Activated CD4-positive, alpha-beta T cell treated with anti-CD3 and anti-CD28 coated beads, Interleukin-2, amount 50 U/mL, for 1 hour (primary cell): Measurements from ENCODE around the gene PRSS56.
"Not testable (repeated sequence)": the region's sequence is repeated elsewhere in the genome, so short reads cannot be mapped to it uniquely, and the experiment has no call there.

Experiments used
- DNase-seq: peaks from one replicate; pipeline ENCODE4 v3.0.0-alpha.2; 2020

Gene PRSS56

DNA sequence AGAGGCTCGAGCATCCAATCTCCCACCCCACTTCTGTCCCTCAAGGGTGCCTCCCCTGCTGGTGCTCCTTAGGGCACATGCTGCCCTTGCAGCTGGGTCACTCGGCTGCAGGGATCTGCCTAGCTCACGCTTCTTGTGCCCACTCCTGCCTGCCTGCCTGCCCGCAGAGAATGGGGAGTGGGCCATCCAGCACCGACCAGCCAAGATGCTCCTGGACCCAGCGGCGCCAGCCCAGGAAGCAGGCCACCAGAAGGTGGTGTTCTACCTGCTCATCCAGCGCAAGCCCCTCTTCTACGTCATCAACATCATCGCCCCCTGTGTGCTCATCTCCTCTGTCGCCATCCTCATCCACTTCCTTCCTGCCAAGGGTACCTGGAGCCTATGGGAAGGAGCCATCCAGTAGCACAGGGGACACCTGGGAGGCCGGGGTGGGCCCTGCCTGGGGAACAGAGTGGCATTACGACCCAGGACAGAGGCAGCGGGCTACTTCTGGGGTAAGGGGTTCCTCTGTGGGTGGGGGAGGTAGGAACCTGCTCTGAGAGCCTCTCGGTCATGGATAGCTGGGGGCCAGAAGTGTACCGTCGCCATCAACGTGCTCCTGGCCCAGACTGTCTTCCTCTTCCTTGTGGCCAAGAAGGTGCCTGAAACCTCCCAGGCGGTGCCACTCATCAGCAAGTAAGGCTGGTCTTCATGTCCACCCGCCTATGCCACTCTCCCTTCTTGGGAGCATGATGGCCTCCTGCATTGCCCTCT is 22.7 kb downstream of the PRSS56 start:
- no peak for DNase-seq

DNA sequence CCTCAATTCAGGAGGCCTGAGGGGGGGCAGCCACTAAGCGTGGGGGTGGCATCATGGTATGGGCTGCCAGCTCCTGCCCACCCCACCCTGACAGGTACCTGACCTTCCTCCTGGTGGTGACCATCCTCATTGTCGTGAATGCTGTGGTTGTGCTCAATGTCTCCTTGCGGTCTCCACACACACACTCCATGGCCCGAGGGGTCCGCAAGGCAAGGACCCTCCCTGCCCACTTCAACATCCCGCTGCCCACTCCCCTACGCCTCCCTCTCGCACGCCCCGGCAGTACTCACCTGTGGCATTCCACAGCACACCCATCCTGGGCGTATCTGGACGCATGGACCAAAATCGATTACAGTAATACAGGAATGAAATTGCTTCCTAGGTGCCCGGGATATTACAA is 23.3 kb downstream of the PRSS56 start:
- DNase-seq: no peak

DNA sequence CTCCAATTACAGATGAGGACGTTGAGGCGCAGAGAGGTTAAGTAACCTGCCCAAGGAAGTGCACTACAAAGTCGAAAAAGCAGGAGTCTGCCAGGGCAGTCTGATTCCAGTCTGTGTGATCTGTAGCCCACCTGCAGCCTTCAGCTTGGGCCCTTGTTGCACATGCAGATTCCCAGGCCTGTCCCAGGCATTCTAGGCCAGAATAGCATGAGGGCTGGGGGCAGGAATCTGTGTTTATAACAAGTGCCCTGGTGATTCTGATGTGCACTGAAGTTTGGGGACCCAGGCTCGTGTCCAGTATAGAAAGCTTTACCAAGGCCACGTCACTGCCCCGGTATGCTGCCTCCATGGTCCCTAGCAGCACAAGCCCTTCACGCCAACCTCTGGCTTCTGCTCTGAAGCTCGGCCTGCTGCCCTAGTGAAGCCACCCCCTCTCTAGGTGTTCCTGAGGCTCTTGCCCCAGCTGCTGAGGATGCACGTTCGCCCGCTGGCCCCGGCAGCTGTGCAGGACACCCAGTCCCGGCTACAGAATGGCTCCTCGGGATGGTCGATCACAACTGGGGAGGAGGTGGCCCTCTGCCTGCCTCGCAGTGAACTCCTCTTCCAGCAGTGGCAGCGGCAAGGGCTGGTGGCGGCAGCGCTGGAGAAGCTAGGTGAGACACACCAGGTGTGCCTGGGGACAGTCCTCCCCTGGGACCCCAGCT is 23.9 kb downstream of the PRSS56 start:
- DNase-seq: no peak

DNA sequence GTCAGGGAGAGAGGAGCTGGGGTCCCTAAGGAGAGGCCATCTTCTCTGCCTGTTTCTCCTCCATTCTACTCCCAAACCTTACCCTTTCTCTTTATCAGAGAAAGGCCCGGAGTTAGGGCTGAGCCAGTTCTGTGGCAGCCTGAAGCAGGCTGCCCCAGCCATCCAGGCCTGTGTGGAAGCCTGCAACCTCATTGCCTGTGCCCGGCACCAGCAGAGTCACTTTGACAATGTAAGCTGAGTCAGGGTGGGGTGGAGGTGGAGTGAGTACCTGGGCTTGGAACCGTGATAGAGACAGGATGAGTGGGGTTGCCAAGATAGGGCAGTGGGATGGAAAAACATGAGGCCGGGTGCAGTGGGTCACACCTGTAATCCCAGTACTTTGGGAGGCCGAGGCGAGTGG is 24.5 kb downstream of the PRSS56 start:
- no peak for DNase-seq

DNA sequence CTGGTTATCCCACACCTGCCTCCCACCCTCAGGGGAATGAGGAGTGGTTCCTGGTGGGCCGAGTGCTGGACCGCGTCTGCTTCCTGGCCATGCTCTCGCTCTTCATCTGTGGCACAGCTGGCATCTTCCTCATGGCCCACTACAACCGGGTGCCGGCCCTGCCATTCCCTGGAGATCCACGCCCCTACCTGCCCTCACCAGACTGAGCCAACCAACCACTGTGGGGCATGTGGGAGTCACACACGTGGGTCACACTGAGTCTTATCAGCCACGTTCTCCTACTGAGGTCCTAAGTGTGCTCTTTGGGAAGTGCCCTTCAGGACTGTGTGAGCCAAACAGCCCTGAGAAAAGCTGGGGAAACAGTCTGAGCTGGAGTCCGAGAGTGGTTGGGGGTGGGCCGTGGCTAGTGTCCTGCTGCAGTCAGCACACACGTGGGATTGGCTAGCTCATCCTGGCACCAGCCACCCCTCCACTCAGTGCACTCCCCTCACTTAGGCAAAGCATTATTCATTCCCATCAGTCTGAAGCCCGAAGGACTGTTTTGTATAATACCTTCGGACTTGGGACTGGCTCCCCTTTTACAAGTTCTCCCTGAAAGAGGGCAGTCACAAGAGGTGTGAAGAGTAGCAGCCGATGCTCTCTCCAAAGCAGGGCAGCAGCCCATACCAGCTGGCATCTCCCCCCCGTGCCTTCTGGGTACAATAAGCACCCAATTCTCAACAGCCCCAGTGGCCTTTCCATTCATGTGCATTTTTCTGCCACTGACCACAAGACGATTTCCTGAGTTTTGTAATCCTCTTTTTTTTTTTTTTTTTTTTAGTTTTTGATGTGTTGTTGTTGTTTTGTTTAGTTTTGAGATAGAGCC is 25.6 kb downstream of the PRSS56 start:
- no peak for DNase-seq

DNA sequence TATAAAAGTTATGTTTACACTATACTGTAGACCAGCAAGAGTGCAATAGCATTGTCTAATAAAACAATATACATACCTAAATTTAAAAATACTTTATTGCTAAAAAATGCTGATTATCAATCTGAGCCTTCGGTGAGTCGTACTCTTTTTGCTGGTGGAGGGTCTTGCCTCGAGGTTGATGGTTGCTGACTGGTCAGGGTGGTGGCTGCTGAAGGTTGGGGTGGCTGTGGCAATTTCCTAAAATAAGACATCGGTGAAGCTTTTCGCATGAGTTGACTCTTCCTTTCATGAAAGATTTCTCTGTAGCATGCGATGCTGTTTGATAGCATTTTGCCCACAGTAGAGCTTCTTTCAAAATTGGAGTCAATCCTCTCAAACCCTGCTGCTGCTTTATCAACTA is 27.8 kb downstream of the PRSS56 start:
- no peak for DNase-seq

DNA sequence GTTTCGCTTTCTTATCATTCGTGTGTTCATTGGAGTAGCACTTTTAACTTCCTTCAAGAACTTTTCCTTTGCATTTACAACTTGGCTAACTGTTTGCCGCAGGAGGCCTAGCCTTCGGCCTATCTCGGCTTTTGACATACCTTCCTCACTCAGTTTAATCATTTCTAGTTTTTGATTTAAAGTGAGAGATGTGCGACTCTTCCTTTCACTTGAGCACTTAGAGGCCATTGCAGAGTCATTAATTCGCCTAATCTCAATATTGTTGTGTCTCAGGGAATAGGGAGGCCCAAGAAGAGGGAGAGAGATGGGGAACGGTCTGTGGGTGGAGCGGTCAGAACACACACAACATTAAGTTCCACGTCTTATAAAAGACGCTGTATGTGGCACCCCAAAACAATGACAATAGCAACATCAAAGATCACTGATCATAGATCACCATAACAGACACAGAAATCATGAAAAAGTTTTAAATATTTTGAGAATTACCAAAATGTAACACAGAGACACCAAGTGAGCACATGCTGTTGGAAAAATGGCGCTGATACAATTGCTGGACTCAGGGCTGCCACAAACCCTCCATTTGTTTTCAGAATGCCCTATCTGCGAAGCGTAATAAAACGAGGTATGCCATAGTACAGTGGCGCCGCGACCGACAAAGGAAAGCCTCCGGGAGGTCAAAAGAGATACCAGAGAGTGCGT is 29.6 kb downstream of the PRSS56 start:
- DNase-seq: no peak

DNA sequence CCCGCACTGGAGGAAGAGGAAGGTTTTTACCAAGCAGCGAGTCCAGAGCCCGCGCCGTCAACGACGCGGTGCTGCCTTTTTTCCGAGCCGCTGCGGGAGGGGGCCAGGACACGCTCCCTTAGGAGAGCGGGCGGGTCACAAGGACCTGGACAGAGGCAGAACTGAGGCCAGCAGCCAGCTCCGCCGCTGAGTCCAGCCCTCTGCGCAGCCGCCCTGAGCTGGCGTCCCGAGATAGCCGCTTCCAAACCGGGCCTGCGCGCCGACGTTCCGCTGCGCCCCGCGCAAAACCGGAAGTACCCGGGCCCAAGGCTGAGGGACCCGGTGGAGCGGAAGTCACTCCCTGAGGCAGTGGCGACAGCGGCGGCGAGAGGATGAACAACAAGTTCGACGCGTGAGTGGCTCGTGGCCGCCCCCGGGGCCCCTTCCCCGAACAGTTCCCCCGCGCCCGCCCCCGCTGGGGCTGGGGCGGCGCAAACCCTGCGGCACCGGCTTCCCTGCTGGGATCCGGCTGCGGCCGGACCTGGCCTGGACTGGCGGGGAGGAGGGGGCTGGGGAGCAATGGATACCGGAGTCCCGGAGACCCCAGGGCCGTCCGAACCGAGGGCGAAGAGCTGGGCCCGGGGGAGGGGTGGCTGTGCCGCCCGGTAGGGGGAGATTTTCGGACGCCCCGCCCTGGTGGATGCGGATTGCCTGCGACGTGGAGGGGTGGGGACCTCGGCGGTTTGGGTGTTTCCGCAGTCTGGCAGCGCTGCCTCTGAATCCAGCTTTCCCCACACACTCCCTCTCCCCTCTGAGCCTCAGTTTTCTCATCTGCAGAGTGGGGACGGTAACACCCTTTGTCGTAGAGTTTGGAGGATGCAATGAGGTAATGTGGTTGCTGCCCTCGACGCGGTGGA is 30.4 kb downstream of the PRSS56 start, which contains the start of the genes EIF4E2 and TIGD1:
Gene EIF4E2 (plus strand): TSS at position 336 of the 896 bp plus-strand sequence. CDS start 36 bp downstream, at position 372.
Gene TIGD1 (minus strand): TSS at position 204 of the 896 bp plus-strand sequence. CDS start 675 bp downstream, outside the sequence.
- peak; percentile 86 for DNase-seq

DNA sequence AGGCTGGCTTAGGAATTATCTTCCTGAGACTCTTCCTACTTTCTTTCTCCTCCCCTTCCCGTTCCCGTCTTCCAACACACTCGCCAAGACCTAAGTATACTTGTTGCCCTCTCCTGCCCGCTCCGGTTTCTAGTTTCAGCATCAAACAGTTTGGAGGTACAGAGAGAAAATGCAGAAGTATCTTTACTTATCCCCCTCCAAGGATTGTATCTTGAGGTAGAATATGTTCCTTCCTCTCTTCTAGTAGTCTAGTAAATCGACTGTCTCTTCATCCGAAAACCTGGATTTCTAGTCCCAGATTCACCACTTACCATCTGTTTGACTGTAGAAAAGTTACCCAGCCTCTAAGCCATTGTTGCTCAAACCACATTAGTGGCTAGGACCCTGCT is 31.1 kb downstream of the PRSS56 start:
- DNase-seq: no peak

DNA sequence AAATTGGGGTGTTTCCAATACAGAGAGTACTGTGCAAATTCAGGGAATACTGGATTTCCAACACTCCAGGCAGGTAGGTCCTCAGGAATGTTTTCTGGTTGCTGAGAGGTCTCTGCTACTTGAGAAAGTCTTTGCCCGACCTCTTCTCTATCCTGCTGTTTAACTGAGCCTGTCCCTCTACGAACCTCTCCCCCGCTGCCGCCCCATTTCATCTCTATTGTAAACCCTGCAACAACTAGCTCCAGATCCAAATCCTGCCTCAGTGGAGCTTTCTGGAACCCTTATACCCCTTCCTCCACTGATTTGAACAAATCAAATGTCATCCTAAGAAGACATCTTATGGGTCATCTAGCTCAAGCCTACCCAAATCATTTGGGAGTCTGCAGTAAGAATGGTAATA is 31.6 kb downstream of the PRSS56 start:
- DNase-seq: no peak

DNA sequence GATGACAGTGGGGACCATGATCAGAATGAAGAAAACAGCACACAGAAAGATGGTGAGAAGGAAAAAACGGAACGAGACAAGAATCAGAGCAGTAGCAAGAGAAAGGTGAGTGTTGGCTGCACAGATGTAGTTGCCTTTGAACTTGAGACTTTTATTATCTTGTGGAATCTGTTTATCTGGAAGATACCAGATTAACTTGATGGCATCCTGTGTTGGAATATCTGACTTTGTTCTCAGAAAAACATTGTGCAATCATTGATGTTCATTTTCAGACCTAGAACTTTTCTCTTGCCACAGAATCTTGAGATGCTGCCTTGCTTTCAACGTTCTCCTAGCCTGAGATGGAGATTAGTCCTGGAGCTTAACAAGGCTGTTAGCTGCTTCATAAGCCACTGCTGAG is 36.2 kb downstream of the PRSS56 start:
- DNase-seq: no peak

DNA sequence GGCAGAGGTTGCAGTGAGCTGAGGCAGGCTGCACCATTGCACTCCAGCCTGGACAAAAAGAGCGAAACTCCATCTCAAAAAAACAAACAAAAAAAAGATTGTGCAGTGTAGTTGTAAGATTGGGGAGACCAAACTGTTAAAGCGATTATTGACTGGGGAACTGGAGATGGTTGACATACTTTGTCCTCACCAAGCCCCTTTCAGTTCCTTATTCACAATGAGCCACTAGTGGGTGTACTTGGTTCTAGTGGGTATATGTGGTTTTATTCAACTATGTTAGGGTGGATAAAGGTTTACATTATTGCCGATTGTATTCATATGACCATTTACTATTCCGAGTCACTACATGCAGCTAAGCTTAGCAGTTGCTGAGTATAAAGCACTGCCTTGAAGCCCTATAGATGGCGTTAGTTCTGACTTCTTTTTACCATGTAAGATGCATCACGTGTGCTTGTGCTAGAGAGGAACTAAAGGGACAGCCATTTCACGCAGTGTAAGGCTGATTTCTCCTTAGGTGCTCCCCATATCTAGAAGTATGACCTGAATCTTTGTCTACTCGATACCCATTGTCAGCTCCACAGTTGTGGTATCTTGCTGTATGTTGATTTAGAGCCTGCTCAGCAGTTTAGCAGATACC is 42.4 kb downstream of the PRSS56 start:
- no peak for DNase-seq

DNA sequence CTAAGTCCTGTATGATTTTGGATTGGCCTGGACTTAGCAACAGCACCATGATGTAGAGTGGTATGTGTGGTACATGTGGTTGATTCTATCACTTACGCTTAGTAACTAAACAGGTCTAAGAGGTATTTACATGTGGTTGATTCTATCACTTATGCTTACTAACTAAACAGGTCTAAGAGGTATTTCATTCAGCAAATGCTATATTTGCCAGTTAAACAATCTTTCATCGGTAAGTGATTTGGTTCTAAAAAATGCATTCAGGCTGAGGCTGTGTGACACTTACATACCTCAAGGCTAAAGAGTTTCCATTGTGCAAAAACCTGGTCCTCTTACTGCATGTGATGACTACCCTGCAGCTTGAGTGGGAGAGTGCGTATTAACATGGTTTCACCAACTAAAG is 43.4 kb downstream of the PRSS56 start:
- no peak for DNase-seq

DNA sequence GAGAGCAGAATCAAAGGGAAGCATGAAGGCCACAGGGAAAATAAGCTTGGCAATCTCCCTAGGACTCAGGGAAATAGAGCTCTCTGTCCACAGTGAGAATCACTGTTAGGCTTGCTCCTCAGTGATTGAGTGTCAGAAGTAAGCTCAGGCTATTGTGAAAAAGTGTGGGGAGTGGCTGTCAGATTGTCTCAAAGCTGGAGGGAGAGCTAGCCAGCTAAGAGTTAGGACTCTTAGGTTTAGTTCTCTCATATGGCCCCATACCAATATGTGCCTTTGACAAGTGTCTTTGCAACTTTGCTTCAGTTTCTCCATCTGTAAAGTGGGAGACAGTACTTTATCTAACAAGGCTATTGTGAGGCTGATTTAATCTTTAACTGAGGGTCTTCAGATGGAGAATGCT is 47.5 kb downstream of the PRSS56 start:
- no peak for DNase-seq

DNA sequence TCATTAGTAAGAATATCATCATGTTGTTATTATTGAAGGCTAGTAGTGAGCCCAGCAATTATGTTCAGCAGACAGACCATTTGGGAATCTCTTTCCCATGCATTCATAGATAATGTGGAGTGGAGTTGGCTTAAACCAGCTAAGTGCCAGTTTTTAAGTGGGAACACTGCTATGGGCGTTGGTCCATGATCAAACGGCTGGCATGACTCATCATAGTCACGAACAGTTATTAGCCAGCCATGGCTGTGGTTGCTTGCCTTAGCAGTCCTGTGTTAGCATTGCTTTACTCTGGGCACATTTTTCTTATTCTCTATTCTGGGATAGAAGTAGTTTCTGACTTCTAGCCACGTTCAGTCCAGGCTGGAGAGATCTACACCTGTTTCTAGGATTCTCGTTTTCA is 48.0 kb downstream of the PRSS56 start:
- no peak for DNase-seq

DNA sequence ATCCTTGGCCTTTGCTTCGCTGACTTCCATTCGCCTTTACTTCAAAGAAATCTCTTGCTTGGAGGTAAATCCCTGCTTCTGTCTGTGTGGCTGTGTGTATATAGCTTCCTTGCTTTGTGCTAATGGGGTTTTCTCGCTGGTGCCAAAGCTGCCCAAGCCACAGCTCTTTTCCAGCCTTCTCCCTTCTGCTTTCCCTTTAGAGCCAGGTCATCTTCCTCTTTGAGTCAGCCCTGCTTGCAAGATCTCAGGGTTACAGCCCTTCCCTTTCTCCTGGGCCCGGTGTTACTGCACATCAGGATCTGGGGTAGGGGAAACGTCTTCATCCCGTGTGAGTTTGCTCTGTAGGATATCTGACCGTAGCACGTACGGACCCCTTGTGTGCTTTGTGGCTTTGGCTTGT is 49.4 kb downstream of the PRSS56 start:
- DNase-seq: no peak

DNA sequence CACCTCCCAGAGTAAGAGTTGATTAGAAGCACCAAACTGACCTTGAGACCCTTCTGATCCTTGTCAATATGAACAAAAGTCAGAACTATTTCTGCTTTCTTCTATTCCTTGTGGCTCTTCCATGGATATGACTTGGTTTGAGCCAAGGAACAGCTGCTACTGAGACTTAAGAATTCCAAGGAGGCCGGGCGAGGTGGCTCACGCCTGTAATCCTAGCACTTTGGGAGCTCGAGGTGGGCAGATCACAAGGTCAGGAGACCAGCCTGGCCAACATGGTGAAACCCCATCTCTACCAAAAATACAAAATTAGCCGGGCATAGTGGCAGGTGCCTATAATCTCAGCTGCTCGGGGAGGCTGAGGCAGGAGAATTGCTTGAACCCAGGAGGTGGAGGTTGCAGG is 50.3 kb downstream of the PRSS56 start:
- not testable (repeated sequence) for DNase-seq

DNA sequence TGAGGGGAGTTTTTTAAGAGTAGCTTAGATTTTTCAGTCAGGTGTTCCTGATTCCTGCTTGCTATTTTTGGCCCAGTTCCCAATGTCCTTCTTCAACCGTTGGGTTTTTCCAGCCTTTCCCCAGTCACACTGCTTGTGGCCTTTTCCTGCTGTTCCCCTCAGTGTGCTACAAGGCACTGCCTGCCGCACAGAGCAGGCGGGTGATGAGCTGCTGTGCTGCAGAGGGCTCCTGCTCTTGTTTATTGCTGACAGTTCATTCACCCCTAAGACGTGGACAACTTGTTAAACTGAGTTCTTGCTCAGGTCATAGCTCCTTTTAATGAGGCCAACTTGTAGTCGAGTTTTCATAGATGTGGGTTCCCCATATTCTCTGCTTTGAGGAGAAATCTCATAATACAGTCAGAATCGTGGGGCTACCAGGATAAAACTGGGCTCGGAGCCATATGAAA is 50.9 kb downstream of the PRSS56 start:
- no peak for DNase-seq

DNA sequence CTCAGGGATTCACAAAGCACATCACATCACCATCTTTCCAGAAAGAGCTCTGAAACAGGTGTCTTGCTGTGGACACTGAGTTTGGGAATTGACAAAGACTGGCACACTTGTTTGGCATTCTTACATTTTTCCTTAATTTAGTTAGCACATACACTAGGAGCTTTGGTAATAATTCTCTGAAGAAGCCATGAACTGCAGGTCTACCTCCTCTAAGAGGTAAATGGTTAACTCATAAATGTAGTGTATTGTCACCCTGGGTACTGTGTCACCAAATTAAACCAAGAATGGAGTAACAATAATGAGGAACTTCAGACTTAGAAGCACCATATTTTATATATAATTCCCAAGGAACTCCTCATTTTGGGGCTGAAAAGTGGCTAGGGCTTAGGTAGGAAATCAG is 52.9 kb downstream of the PRSS56 start:
- no peak for DNase-seq

DNA sequence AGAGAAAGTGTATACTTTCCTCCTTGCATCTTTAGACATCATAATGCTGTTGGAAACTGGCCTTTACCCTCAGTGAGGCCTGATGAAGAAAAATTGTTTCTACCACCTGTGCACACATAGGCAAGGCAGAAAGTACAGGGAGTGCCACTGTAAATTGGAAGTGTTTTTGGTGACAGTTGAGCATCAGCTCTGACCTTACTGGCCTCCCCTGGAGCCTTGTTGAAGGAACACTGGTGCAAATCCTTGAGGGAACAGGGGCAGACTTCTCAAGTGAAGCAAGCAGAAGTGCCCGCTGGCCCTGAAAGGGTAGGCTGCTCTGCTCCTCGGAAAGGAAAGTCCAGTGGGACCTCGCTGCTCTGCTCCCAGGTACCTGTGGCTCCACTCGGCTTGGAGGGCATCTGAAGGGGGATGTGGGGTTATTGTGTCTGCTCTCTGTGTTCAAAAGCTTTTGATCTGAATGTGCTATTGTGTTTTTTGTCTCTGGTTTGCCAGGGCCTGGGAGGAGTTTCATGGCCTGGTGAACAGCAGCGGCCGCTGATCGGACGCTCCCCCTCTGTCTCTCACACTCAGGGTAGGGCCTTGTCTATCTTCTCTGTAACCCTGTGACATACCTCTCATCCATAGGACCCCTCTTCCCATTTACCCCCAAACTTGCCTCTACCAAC is 53.7 kb downstream of the PRSS56 start:
- DNase-seq: no peak
